ENCODE data around the gene SOX8. TPM values are rescaled to one million over a fixed set of nuclear protein-coding genes. Genes with fewer than 3 reads are reported as not detected.
A peak's percentile ranks its signal among the peaks of the same experiment; 100 is the strongest.

SOX8 gene
- total RNA-seq, 1 donor from 2014 or later = 0.98 TPM

DNA sequence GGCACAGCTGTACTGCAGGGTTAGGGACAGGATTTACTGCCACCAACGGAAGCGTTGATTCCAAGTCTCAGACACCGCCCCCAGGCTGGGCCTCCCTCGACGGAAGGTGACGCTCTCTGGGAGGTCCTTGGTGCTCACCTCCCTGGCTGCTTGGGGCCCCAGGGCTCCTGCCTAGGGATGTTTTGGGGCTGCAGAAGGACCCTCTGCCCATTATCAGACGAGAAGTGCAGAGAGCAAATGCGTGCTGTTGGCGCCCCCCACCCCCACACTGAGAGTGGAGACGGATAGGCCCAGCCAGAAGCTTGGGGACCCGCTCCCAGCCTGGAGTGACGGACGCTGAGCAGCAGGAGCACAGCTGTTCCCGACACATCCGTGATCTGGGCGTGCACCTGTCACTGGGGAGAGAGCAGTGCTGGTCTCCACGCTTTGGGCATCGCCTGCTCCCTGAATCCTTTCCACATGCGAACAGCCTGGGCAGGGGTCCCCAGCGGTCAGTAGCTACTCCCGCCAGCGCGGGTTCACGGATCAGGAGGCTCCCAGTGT, 5.1 kb upstream of the SOX8 start:
- Histone ChIP-seq H3K9ac (ENCODE audit: low read length) (no peak overlapping the region), H3K4me2 (ENCODE audit: low read length) (no peak overlapping the region), H3K36me3 (ENCODE audit: insufficient read depth, low read length) (no peaks in the 10 kb centered on the region), H3K27me3 (ENCODE audit: insufficient read depth, low read length) (peaks cover 37% of the 10 kb centered on the region), H3K4me3 (ENCODE audit: insufficient read depth, low read depth, low read length) (no peak overlapping the region), H2AFZ (ENCODE audit: low read depth, low read length) (no peak overlapping the region), H3K4me1 (ENCODE audit: insufficient read depth, low read length) (no peaks in the 10 kb centered on the region), H3K27ac (ENCODE audit: low read depth, low read length) (no peak overlapping the region), H3K9me3 (ENCODE audit: insufficient read depth, low read depth, low read length) (no peaks in the 10 kb centered on the region), H3K79me2 (ENCODE audit: insufficient read depth, low read length) (no peaks in the 10 kb centered on the region), H4K20me1 (ENCODE audit: insufficient read depth, low read length) (no peaks in the 10 kb centered on the region)
- DNase-seq (ENCODE audit: low read depth) (no peak), FAIRE-seq (no peak)
- TF ChIP-seq, protein P1, sequence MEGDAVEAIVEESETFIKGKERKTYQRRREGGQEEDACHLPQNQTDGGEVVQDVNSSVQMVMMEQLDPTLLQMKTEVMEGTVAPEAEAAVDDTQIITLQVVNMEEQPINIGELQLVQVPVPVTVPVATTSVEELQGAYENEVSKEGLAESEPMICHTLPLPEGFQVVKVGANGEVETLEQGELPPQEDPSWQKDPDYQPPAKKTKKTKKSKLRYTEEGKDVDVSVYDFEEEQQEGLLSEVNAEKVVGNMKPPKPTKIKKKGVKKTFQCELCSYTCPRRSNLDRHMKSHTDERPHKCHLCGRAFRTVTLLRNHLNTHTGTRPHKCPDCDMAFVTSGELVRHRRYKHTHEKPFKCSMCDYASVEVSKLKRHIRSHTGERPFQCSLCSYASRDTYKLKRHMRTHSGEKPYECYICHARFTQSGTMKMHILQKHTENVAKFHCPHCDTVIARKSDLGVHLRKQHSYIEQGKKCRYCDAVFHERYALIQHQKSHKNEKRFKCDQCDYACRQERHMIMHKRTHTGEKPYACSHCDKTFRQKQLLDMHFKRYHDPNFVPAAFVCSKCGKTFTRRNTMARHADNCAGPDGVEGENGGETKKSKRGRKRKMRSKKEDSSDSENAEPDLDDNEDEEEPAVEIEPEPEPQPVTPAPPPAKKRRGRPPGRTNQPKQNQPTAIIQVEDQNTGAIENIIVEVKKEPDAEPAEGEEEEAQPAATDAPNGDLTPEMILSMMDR (IDR thresholded peaks at IDR 0.05; ENCODE audit: insufficient read depth, low read depth, low read length) = no peak
- no peak for TF ChIP-seq EZH2 (IDR thresholded peaks at IDR 0.05; ENCODE audit: insufficient read depth, low read length)
- Mint-ChIP-seq H3K4me3 (ENCODE audit: unreplicated experiment) (no peak overlapping the region), H3K9me3 (ENCODE audit: unreplicated experiment) (peaks cover 7% of the 10 kb centered on the region), H3K27me3 (ENCODE audit: low read depth, unreplicated experiment) (peaks cover 35% of the 10 kb centered on the region), H3K4me1 (ENCODE audit: low read depth, unreplicated experiment) (no peaks in the 10 kb centered on the region), H3K27ac (ENCODE audit: unreplicated experiment) (no peak overlapping the region), H3K36me3 (ENCODE audit: low read depth, unreplicated experiment) (peaks cover 1% of the 10 kb centered on the region)

DNA sequence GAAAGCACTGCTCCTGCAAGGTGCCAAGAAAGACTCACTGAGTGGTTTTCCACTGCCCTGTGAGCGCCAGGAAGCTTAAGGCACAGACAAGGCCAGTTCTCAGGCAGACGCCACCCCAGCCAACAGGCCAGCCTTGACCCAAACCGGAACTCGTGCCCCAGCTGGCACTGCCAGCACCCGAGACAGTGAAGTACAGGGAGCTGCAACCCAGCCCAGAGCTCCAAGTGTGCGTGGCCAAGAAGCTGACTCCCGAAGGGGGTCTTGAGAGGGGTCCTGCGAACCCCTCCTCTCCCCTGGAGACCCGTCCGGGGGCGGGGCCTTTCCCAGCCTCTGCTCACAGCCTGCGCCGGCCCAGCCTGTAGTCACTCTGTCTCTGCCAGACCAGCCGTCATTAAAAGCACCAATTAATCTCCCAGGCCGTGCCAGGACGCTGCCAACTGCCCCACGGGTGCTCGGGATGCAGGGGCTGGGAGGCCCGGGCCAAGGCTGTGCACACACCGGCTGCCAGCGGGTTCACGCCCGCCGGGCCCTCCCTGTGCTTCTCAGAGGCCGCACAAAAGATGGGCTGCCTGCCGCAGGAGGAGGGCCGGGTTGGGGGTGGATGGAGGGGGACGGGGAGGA, 4.4 kb upstream of the SOX8 start:
- no peaks in the 10 kb centered on the region for H3K79me2 ChIP-seq (ENCODE audit: insufficient read depth, low read length)
- no peak overlapping the region for H3K27ac ChIP-seq (ENCODE audit: low read depth, low read length)
- no peak overlapping the region for H2AFZ ChIP-seq (ENCODE audit: low read depth, low read length)

More for the DNA sequence above, 4.4 kb upstream of the SOX8 start:
- Mint-ChIP-seq H3K27me3 (ENCODE audit: low read depth, unreplicated experiment) (peaks cover 28% of the 10 kb centered on the region), H3K36me3 (ENCODE audit: low read depth, unreplicated experiment) (no peaks in the 10 kb centered on the region), H3K4me3 (ENCODE audit: unreplicated experiment) (no peak overlapping the region), H3K4me1 (ENCODE audit: low read depth, unreplicated experiment) (no peaks in the 10 kb centered on the region), H3K9me3 (ENCODE audit: unreplicated experiment) (peaks cover 5% of the 10 kb centered on the region), H3K27ac (ENCODE audit: unreplicated experiment) (no peak overlapping the region)
- peak; percentile 27 for TF ChIP-seq EZH2 (IDR thresholded peaks at IDR 0.05; ENCODE audit: insufficient read depth, low read length)
- TF ChIP-seq, protein P1 (IDR thresholded peaks at IDR 0.05; ENCODE audit: insufficient read depth, low read depth, low read length) = no peak
- Histone ChIP-seq H3K9ac (ENCODE audit: low read length) (no peak overlapping the region), H3K4me3 (ENCODE audit: insufficient read depth, low read depth, low read length) (no peak overlapping the region), H3K36me3 (ENCODE audit: insufficient read depth, low read length) (no peaks in the 10 kb centered on the region), H3K9me3 (ENCODE audit: insufficient read depth, low read depth, low read length) (no peaks in the 10 kb centered on the region), H3K4me2 (ENCODE audit: low read length) (no peak overlapping the region), H4K20me1 (ENCODE audit: insufficient read depth, low read length) (no peaks in the 10 kb centered on the region), H3K4me1 (ENCODE audit: insufficient read depth, low read length) (no peaks in the 10 kb centered on the region), H3K27me3 (ENCODE audit: insufficient read depth, low read length) (peaks cover 32% of the 10 kb centered on the region)
- DNase-seq (ENCODE audit: low read depth) (no peak), FAIRE-seq (no peak)
